ENCODE results near the gene SLC2A3. TPM values are rescaled to one million over a fixed set of nuclear protein-coding genes. Genes with fewer than 3 reads are reported as not detected.

The SLC2A3 gene
- total RNA-seq, 1 experiment from 2014 or later: 717 TPM

- DNase-seq (ENCODE audit: low spot score): no peak
- ChIA-PET CTCF (interaction anchor here (0.6 to 7.4 kb wide), 10 partner anchors 9 to 140 kb away, joined by 3 to 205 read pairs (median 5); no protein-coding TSS in a partner anchor), POLR2A (interaction anchor here (1.0 to 3.6 kb wide), 2 partner anchors 23 to 89 kb away, joined by 4 to 89 read pairs; no protein-coding TSS in a partner anchor)
- ATAC-seq: 0 out of 2 replicates have a peak, but pooled peaks have one; percentile 10
- TF ChIP-seq NFATC4 (CRISPR knock-in tag; IDR thresholded peaks at IDR 0.05): no peak
- TF ChIP-seq USF1 (CRISPR knock-in tag; IDR thresholded peaks at IDR 0.05): no peak
- TF ChIP-seq MAX (CRISPR knock-in tag; IDR thresholded peaks at IDR 0.05): no peak
- no peak for TF ChIP-seq ZNF396 (CRISPR knock-in tag; IDR thresholded peaks at IDR 0.05; ENCODE audit: borderline replicate concordance)
- no peak for TF ChIP-seq ELF4 (CRISPR knock-in tag; IDR thresholded peaks at IDR 0.05; ENCODE audit: low read depth)
- TF ChIP-seq MLX (CRISPR knock-in tag; IDR thresholded peaks at IDR 0.05): no peak
- no peak for TF ChIP-seq ZNF263 (CRISPR knock-in tag; IDR thresholded peaks at IDR 0.05; ENCODE audit: low read depth)
- TF ChIP-seq ZNF232 (CRISPR knock-in tag; IDR thresholded peaks at IDR 0.05): no peak
- TF ChIP-seq CBFB (CRISPR knock-in tag; IDR thresholded peaks at IDR 0.05; ENCODE audit: low read depth): no peak
- TF ChIP-seq ZNF219 (CRISPR knock-in tag; IDR thresholded peaks at IDR 0.05; ENCODE audit: borderline replicate concordance): no peak
- TF ChIP-seq ZNF512 (CRISPR knock-in tag; IDR thresholded peaks at IDR 0.05; ENCODE audit: borderline replicate concordance): no peak
- no peak for TF ChIP-seq FOXJ3 (CRISPR knock-in tag; IDR thresholded peaks at IDR 0.05; ENCODE audit: borderline replicate concordance)
- TF ChIP-seq MXD4 (CRISPR knock-in tag; IDR thresholded peaks at IDR 0.05; ENCODE audit: borderline replicate concordance): no peak
- no peak for TF ChIP-seq AFF4 (CRISPR knock-in tag; IDR thresholded peaks at IDR 0.05; ENCODE audit: borderline replicate concordance)
- TF ChIP-seq NFYB (CRISPR knock-in tag; conservative IDR thresholded peaks at IDR 0.05; ENCODE audit: low read depth): no peak
- no peak for TF ChIP-seq SP1 (CRISPR knock-in tag; conservative IDR thresholded peaks at IDR 0.05)
- TF ChIP-seq SMAD4 (CRISPR knock-in tag; IDR thresholded peaks at IDR 0.05): no peak
- Mint-ChIP-seq H3K4me3 (peak overlapping the region; percentile 23; the same call in 1 of the 2 replicates), H3K9me3 (no peaks in the 10 kb centered on the region), H3K4me1 (peaks cover 13% of the 10 kb centered on the region), H3K27me3 (ENCODE audit: low read depth) (no peaks in the 10 kb centered on the region), H3K27ac (peak overlapping the region; percentile 54), H3K36me3 (no peaks in the 10 kb centered on the region)
Observed at GRCh38 chr12:7937833-7938506, 2.0 kb upstream of the SLC2A3 start.

All from WTC11 (cell line).